Activated naive CD8-positive, alpha-beta T cell (primary cell): ENCODE results near the gene ARL13B.
"Not testable (repeated sequence)": the region's sequence is repeated elsewhere in the genome, so short reads cannot be mapped to it uniquely, and the experiment has no call there.

Experiments
- H3K27ac Mint-ChIP-seq: one replicate; pipeline ENCODE4 v1.8.0; 2021; ENCODE audit warnings: mixed read lengths
- H3K27me3 Mint-ChIP-seq: one replicate; pipeline ENCODE4 v1.8.0; 2021; ENCODE audit warnings: mixed read lengths
- H3K36me3 Mint-ChIP-seq: one replicate; pipeline ENCODE4 v1.8.0; 2021; ENCODE audit warnings: mixed read lengths
- H3K4me1 Mint-ChIP-seq: one replicate; pipeline ENCODE4 v1.8.0; 2021; ENCODE audit warnings: low read depth, mixed read lengths
- H3K4me3 Mint-ChIP-seq: one replicate; pipeline ENCODE4 v1.8.0; 2021; ENCODE audit warnings: mild to moderate bottlenecking, mixed read lengths
- H3K9me3 Mint-ChIP-seq: one replicate; pipeline ENCODE4 v1.8.0; 2021; ENCODE audit warnings: low read depth, mixed read lengths

Gene ARL13B

DNA sequence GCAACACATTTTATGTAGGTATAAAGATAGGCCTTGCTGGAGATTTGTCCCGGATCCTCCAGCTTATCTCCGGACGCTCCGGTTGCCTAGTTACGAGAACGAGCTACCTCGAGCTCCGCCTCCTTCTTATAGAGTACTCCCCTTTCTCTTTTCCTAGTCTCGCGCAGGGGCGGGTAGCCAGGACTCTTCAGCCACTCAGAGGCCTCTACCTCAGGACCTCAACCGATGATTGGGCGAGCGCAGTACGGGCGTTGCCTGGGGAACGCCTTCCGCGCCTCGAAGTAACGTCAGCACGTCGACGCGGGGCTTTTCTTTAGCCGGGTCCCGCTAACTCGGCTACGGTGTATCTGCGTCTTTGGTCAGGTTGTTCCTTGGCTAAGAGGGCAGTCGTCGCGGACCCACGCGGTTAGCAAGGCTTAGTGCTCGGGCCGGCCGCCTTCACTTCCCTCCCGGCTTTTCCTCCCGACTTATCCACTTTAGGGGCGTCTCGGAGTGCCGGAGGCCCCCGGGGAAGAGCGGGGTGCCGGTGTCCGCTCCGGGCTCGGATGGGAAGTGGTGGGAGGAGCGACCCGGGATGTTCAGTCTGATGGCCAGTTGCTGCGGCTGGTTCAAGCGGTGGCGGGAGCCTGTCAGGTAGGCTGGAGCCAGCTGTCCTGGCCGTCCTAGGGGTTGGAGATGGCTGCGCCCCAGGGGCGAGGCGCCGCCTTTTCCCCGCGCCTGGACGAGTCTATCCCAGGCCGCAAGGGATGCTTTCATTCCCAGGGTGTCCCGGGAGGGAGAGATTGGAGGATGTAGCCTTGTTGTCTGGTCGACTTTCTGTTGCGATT lies at the start of gene ARL13B:
ARL13B (plus strand) TSS at position 306 of the 827 bp plus-strand sequence; CDS start at position 575, 269 bp downstream.
- H3K36me3 Mint-ChIP-seq: no peaks in the 10 kb centered on the region
- peaks cover 22% of the 10 kb centered on the region for H3K4me1 Mint-ChIP-seq
- H3K9me3 Mint-ChIP-seq: no peaks in the 10 kb centered on the region
- H3K27ac Mint-ChIP-seq: peak within 1 kb of the TSS; percentile 61
- H3K4me3 Mint-ChIP-seq: peak within 1 kb of the TSS; percentile 88
- H3K27me3 Mint-ChIP-seq: no peaks in the 10 kb centered on the region

GRCh38 chr3:93931597-93932229 lies 48.2 kb upstream of the ARL13B start:
- Mint-ChIP-seq H3K27ac (no peak overlapping the region), H3K27me3 (peaks cover 3% of the 10 kb centered on the region), H3K9me3 (no peaks in the 10 kb centered on the region), H3K4me3 (no peak overlapping the region), H3K36me3 (no peaks in the 10 kb centered on the region), H3K4me1 (no peaks in the 10 kb centered on the region)

DNA sequence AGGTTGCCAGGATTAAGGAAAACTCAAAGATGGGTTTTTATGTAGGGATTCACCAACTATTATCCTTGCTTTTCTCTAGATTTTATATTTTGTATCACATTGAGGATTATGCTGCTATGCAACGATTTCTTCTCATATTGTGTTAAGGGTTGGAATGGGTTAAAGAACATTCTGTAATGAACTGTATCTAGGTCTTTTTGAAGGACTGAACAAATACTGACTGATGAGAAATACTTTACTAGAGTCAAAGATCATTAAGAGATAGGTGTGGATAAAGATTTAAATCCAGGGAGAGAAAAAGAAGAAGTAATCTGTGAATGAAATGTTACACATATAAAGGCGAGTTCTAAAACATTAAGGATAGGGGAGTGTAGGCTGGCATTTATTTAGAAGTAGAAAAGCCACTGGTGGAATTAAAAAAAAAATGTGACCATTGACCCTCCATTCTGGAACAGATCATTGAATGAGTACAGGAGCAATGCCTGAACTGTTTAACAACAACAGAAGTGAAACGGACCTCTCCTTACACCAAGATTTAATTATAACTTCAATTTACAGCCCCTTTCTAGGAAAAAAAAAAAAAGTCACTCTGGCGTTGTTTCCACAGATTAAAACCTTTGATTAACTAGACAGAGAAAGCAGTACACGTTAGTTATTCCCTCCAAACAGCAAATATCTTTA lies 45.4 kb upstream of the ARL13B start:
- H3K36me3 Mint-ChIP-seq: no peaks in the 10 kb centered on the region
- H3K4me1 Mint-ChIP-seq: no peaks in the 10 kb centered on the region
- no peaks in the 10 kb centered on the region for H3K9me3 Mint-ChIP-seq
- H3K27ac Mint-ChIP-seq: no peak overlapping the region
- H3K4me3 Mint-ChIP-seq: no peak overlapping the region
- peaks cover under 1% of the 10 kb centered on the region for H3K27me3 Mint-ChIP-seq

DNA sequence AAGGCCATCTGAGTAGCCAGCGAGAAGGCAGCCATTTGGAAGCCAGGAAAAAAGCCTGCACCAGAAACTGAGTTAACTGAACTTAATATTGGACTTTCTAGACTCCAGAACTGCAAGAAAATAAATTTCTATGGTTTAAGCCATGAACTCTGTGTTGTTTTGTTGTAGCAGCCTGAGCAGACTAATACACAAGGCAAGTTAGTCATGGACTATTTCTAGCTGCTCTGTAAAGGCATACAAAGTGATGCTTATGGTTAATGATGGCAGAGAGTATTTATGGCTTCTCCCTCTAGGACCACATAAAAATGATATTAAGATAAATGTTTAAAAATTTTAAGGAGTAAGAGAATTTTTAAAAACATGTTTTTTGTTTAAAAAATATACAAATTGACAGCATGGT lies 43.4 kb upstream of the ARL13B start:
- Mint-ChIP-seq H3K9me3 (no peaks in the 10 kb centered on the region), H3K4me1 (no peaks in the 10 kb centered on the region), H3K27me3 (no peaks in the 10 kb centered on the region), H3K27ac (no peak overlapping the region), H3K36me3 (no peaks in the 10 kb centered on the region), H3K4me3 (no peak overlapping the region)

DNA sequence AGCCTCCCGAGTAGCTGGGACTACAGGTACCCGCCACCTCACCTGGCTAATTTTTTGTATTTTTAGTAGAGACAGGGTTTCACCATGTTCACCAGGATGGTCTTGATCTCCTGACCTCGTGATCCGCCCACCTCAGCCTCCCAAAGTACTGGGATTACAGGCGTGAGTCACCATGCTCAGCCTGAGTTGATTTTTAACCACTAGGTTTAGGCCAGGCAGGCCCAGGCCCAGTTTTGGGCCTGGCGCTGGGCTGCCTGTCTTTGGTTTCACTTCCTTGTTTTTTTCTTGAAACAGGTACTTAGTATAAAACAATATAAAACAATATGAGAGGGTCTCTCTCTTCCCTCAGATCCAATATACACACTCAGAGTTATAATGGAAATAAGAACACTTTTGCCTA lies 42.5 kb upstream of the ARL13B start:
- H3K4me1 Mint-ChIP-seq, H3K27ac Mint-ChIP-seq, H3K9me3 Mint-ChIP-seq, H3K36me3 Mint-ChIP-seq, H3K27me3 Mint-ChIP-seq, H3K4me3 Mint-ChIP-seq: not testable (repeated sequence)

GRCh38 chr3:93949958-93950357 lies 30.0 kb upstream of the ARL13B start:
- H3K4me3 Mint-ChIP-seq, H3K4me1 Mint-ChIP-seq, H3K36me3 Mint-ChIP-seq, H3K27ac Mint-ChIP-seq, H3K27me3 Mint-ChIP-seq, H3K9me3 Mint-ChIP-seq: not testable (repeated sequence)

GRCh38 chr3:93961026-93961425 lies 18.9 kb upstream of the ARL13B start:
- no peaks in the 10 kb centered on the region for H3K4me1 Mint-ChIP-seq
- no peak overlapping the region for H3K4me3 Mint-ChIP-seq
- H3K27ac Mint-ChIP-seq: no peak overlapping the region
- no peaks in the 10 kb centered on the region for H3K36me3 Mint-ChIP-seq
- H3K9me3 Mint-ChIP-seq: no peaks in the 10 kb centered on the region
- peaks cover 15% of the 10 kb centered on the region for H3K27me3 Mint-ChIP-seq

- H3K27ac Mint-ChIP-seq: no peak overlapping the region
- no peaks in the 10 kb centered on the region for H3K9me3 Mint-ChIP-seq
- no peaks in the 10 kb centered on the region for H3K4me1 Mint-ChIP-seq
- H3K27me3 Mint-ChIP-seq: peaks cover 15% of the 10 kb centered on the region
- no peaks in the 10 kb centered on the region for H3K36me3 Mint-ChIP-seq
- no peak overlapping the region for H3K4me3 Mint-ChIP-seq
Observed at GRCh38 chr3:93961489-93961888, 18.5 kb upstream of the ARL13B start.

DNA sequence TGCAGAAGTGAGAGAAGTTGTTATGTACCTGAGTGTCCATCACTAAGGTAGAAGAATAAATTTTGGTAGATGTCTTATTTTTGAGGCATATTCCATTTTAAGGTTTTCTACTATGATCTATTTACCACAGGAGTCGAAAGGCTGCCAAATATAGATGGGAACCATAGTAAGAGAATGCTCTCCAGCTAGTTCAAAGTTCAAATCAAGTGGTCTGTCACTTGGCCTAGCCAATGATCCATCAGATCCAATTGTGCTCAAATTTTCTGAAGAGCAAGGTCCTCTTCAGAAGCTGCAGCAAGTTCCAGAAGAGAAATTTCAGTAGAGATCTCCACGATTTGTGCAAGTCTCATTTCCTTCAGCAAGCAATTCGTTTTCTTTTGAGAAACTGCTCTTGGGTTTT lies 17.2 kb upstream of the ARL13B start:
- Mint-ChIP-seq H3K27ac (no peak overlapping the region), H3K9me3 (no peaks in the 10 kb centered on the region), H3K27me3 (peaks cover 11% of the 10 kb centered on the region), H3K4me3 (no peak overlapping the region), H3K36me3 (no peaks in the 10 kb centered on the region), H3K4me1 (no peaks in the 10 kb centered on the region)

GRCh38 chr3:93965106-93965505 lies 14.8 kb upstream of the ARL13B start:
- H3K27me3 Mint-ChIP-seq, H3K4me1 Mint-ChIP-seq, H3K36me3 Mint-ChIP-seq, H3K9me3 Mint-ChIP-seq, H3K4me3 Mint-ChIP-seq, H3K27ac Mint-ChIP-seq: not testable (repeated sequence)

DNA sequence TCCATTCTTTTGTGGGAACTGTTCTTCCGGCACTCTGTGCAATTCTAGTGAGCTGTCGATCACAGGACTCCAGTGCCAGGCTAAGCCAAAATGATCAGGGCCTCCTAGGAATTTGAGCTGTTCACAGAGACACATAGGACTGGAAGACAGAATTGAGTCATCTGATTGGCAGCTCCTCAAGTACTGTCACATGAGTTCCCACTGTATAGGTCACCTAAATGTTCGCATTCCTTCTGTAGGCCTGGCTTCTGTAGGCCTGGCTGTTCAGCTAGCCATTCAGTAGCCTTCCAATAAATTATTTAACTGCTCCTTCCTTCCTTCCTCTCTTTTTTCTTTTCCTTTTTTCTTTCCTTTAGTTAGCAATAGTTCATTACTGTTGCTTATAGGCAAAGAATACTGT lies 10.5 kb upstream of the ARL13B start:
- no peak overlapping the region for H3K27ac Mint-ChIP-seq
- H3K4me3 Mint-ChIP-seq: no peak overlapping the region
- no peaks in the 10 kb centered on the region for H3K36me3 Mint-ChIP-seq
- no peaks in the 10 kb centered on the region for H3K9me3 Mint-ChIP-seq
- peaks cover 11% of the 10 kb centered on the region for H3K4me1 Mint-ChIP-seq
- peaks cover 9% of the 10 kb centered on the region for H3K27me3 Mint-ChIP-seq

DNA sequence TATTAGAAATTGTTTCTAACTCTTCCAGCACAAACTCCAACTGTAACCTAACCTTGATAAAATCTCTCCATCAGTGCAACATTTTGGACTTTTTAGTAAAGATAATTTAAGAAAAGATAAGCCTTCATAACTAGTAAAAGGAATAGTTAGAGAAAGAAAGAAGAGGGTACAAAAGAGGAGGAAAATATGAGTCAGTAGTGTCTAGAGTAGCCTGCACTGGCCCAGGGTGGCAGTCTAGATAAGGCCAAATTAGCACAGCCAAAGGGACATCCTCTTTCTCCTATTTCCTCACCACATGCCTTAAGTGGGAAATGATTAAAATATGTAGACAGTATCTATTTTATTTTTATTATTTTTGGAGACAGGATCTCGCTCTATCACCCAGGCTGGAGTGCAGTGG lies 10.0 kb upstream of the ARL13B start:
- no peaks in the 10 kb centered on the region for H3K9me3 Mint-ChIP-seq
- peaks cover 7% of the 10 kb centered on the region for H3K27me3 Mint-ChIP-seq
- H3K4me3 Mint-ChIP-seq: no peak overlapping the region
- H3K36me3 Mint-ChIP-seq: no peaks in the 10 kb centered on the region
- H3K27ac Mint-ChIP-seq: no peak overlapping the region
- H3K4me1 Mint-ChIP-seq: peaks cover 11% of the 10 kb centered on the region

- H3K27me3 Mint-ChIP-seq: peaks cover 6% of the 10 kb centered on the region
- H3K4me1 Mint-ChIP-seq: peaks cover 11% of the 10 kb centered on the region
- no peaks in the 10 kb centered on the region for H3K36me3 Mint-ChIP-seq
- no peaks in the 10 kb centered on the region for H3K9me3 Mint-ChIP-seq
- H3K27ac Mint-ChIP-seq: no peak within 1 kb of the TSS
- peak within 1 kb of the TSS; percentile 84 for H3K4me3 Mint-ChIP-seq
Observed at GRCh38 chr3:93973131-93974126, 6.5 kb upstream of the ARL13B start, which contains the start of gene PROS1. Gene PROS1, minus strand, starts transcription at chr3:93973896. Its CDS starts 147 bp downstream, at chr3:93973749.

DNA sequence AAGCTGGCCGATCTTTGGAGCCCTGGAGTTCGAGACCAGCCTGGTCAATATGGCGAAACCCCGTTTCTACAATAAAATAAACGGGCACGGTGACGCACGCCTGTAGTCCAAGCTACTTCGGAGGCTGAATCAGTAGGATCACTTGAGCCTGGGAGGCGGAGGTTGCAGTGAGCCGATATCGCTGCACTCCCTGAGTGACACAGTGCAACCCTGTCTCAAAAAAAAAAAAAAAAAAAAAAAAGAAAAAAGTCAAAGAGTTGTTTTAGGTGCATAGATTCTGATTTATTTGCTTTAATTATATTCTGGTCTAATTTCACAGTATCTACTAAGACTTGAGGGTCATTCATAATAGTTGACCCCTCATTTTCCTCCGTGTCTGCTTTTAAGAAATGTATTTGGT lies 1.7 kb downstream of the ARL13B start:
- H3K9me3 Mint-ChIP-seq: no peaks in the 10 kb centered on the region
- no peaks in the 10 kb centered on the region for H3K27me3 Mint-ChIP-seq
- H3K4me1 Mint-ChIP-seq: peaks cover 22% of the 10 kb centered on the region
- H3K27ac Mint-ChIP-seq: no peak overlapping the region
- peak overlapping the region; percentile 88 for H3K4me3 Mint-ChIP-seq
- no peaks in the 10 kb centered on the region for H3K36me3 Mint-ChIP-seq
